GM21737 (cell line): ENCODE measurements around the gene FTO.
A peak's percentile ranks its signal among the peaks of the same experiment; 100 is the strongest.

ENCODE experiments used
- ATAC-seq: cut with Tn5 transposase; IDR thresholded peaks from one replicate; pipeline ENCODE4 v1.9.1; 2021; ENCODE audit warnings: mild to moderate bottlenecking, moderate library complexity; ENCODE audit not compliant: unreplicated experiment

FTO gene

GRCh38 chr16:53924331-53925106 is 220.6 kb downstream of the FTO start:
- ATAC-seq: no peak

DNA sequence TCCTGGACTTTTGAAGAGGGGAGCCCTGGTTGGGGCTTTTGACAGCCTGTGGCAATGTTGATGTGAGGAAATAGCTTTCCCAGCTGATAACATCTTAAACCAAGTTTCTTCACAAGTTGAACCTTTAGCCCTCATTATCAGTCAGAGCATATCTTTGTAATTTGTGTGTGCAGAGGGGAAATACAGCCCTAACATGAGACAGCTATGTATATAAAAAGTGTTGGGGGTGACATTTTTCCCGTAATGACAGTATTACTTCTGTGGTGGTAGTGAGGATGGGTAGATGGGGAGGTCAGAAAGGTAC is 221.1 kb downstream of the FTO start:
- no peak for ATAC-seq

- no peak for ATAC-seq
Observed at GRCh38 chr16:53925526-53925925, 221.6 kb downstream of the FTO start.

- no peak for ATAC-seq
Observed at GRCh38 chr16:53926209-53926608, 222.3 kb downstream of the FTO start.

DNA sequence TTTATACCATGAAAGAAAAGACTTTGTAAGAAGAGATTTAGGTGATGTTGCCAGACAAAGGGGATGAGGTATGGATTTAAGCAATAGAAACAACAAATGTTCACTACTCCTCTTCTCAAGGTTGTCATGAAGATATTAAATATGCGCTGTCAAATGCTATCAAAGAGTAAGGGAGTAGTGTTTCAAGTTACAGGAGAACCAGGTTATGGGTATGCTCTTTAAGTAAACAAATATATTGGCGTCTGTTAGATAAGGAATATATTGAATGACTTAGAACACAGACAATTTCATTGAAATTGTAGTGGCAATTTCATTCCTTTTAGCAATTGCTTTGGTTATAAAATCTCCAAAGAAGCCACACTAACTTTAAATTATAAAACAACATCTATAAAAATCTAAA is 229.0 kb downstream of the FTO start:
- no peak for ATAC-seq

GRCh38 chr16:53933407-53933806 is 229.5 kb downstream of the FTO start:
- no peak for ATAC-seq

GRCh38 chr16:53936052-53936451 is 232.1 kb downstream of the FTO start:
- ATAC-seq: no peak

- ATAC-seq: no peak
Observed at GRCh38 chr16:53936529-53936928, 232.6 kb downstream of the FTO start.

DNA sequence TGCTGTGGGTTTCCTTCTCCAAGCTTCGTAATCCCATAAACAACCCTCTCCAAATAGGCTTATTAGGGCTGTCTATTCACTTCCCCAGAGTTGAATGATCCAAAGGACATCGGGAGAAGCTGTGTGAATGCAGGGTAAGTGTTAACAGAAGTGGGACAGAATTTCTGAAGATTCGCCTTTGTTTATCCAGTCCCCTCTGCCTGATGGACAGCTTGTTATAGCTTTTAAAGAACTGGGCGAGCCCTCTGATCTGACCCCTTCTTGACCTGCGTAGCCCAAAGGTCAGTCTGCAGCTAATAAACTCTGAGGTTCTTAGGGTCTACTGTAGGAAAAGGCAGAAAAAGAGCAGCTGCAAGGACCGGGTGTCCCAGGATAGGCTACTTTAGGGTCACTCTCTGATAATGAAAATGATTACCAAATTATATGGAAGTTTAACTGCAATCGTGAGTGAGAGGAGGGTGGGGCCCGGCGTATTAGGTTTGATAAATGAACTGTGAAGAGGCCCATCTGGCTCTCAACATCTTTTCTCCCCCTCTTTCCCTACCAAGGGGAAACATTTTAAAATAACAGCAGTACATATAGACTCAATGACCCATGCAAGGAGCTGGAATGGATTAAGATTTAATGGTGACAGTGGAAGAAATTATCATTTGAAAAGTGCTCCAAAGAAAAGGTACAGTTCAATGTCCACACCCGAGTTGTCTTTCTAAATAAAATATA is 233.4 kb downstream of the FTO start:
- no peak for ATAC-seq

DNA sequence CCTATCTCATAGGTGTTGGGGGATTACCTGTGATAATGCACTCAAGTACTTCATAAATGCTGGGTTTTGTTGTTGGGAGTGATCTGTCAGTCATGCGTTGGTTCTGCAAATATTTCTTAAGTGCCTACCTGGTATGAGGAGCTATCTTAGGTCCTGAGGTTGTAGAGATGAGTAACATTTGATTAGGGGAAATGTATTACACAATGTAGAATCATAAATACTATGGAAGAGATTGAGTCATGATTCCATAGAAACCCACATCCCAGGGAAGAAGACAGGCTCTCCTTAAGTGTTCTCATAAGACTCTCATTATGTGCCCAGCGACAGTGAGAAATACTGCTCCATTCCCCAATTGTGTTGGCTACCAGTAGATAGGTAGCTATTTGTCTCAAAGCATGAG is 240.1 kb downstream of the FTO start:
- ATAC-seq: no peak

- ATAC-seq: no peak
Observed at GRCh38 chr16:53945996-53946395, 242.0 kb downstream of the FTO start.

DNA sequence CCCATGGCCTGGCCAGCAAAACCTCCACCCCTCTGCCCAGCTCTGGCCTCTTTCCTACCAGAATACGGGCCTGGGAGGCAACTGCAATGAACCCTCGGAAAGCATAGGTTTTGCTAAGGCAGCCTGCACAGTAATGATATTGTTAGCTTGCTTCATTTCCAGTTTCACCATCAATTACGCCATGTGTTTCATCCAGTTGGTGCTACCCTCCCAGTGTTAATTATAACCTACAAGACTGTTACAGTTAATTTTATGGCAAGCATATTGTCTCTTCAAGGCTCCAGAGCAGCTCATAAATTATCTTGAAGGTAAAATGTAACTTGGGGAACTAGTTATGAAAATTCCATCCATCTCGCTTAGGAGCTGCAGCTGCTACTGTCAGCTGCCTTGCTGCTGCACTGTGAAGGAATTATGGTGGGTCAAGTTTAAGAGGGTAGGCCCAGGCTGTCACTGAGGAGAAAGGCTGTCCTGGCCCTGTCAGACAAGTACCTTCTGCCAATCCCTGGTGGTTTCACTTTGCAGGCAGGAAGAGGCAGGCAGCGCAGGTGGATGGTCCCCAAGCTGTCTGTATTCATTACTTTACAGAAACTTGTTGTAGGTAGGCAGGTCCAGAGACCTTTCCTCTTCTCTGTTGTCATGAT is 242.9 kb downstream of the FTO start:
- no peak for ATAC-seq

GRCh38 chr16:53947642-53948041 is 243.7 kb downstream of the FTO start:
- no peak for ATAC-seq

DNA sequence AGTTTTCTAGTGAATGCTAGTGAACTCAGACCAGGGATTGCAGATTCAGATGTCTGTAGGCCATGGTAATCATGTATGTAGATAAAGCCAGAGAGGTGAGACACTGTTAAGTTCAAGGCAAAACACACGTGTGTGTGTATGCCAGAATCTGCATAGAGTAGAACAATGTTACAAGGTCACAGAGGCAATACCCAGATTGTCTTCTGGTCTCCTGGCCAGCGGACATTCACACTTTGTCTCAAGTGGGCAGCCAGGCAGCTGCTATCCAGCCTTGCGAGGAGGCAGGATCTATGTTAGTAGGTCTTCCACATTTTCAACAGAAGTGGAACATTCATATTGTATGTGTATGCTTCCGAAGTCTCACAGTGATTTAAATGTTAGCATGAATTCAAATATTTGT is 244.4 kb downstream of the FTO start:
- no peak for ATAC-seq

DNA sequence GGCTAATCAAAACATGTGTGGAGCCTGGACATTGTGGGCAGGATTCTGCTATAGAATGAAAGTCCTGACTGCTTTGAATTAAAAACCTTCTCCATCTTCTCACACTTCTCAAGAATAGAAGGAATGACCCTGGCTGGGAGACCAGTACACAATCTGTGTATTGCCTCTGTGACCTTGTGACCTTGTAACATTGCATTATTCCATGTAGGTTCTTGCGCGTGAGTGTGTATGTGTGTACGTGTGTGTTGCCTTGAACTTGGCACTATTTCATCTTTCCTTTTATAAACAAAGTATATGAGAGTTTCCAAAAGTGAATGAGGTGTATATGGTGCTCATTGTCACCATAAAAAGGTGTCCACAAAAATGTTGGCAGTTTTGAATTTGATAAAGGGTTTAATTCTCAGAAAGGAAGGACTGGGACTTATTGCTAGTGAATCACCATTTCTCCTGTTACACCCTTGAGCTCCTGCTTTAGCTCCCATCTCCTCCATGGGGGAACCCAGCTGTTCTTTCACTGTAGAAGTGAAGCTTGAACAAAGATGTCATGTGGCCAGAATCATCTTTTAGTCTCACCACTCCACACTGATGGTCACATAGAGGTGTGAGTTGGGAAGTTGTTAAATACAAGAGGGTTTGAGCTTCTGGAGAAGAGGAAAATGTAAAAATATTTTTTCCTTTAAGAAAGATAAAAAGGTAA is 244.9 kb downstream of the FTO start:
- ATAC-seq: no peak

GRCh38 chr16:53949715-53950410 is 245.9 kb downstream of the FTO start:
- no peak for ATAC-seq

DNA sequence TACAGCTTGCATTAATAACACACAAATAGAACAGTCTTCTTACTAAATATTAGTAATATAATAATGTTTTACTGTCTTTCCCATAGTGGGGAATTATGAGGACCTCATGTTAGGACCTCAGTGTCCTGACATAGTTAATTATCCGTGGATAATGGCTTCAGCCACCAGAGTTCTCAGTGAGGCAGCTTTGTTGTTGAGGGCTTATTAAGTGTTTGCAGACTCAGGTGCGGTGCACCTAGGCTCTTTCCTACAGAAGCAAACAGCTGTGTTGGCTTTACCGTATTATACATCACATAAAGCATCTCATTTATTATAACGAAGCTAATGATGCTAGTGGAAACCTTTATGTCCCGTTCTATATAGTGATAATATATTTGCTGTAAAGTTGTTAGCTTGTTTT is 246.7 kb downstream of the FTO start:
- ATAC-seq: no peak

GRCh38 chr16:53952215-53953208 is 248.6 kb downstream of the FTO start:
- ATAC-seq: peak; percentile 64

DNA sequence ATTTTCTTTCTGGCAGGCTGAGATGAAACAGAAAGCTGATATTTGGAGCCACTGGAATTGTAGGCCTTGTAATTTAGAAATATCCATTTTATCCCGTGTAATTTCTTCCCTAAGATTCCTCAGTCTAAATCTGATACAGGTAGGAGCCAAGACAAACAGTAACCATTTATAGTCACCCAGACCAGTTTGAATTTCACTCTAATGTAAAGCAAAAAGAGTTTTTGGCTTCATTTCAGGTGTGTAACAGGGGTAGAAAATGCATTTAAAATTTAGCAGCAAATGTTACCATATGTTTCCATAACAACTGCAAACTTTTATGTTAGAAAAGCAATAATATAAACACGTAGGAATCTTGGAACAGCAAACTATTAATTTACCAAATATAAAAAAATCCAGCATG is 249.4 kb downstream of the FTO start:
- no peak for ATAC-seq
